HK-2 (cell line): Measurements from ENCODE around the gene QRFP.
"Not testable (repeated sequence)": the region's sequence is repeated elsewhere in the genome, so short reads cannot be mapped to it uniquely, and the experiment has no call there.

ENCODE experiments used
- DNase-seq: peaks from one replicate; pipeline ENCODE4 v3.0.0-alpha.2; 2018; ENCODE audit not compliant: unreplicated experiment

Gene QRFP

GRCh38 chr9:130849356-130849755, 47.3 kb downstream of the QRFP start:
- DNase-seq, result no peak

- not testable (repeated sequence) for DNase-seq
Observed at GRCh38 chr9:130848514-130848913, 48.1 kb downstream of the QRFP start.

GRCh38 chr9:130847306-130848217, 49.0 kb downstream of the QRFP start:
- peak; percentile 65 for DNase-seq

- peak; percentile 73 for DNase-seq
Observed at GRCh38 chr9:130846487-130847305, 49.9 kb downstream of the QRFP start.

GRCh38 chr9:130845901-130846481, 50.6 kb downstream of the QRFP start:
- DNase-seq, result no peak

GRCh38 chr9:130845254-130845653, 51.4 kb downstream of the QRFP start:
- DNase-seq, result no peak

- no peak for DNase-seq
Observed at GRCh38 chr9:130844044-130844451, 52.6 kb downstream of the QRFP start.

- DNase-seq, result no peak
Observed at GRCh38 chr9:130843049-130843908, 53.3 kb downstream of the QRFP start.
